ENCODE data around the gene PDCD6IP. TPM values are rescaled to one million over a fixed set of nuclear protein-coding genes. Genes with fewer than 3 reads are reported as not detected.
"Not testable (repeated sequence)": the region's sequence is repeated elsewhere in the genome, so short reads cannot be mapped to it uniquely, and the experiment has no call there.

PDCD6IP gene
- 100 to 1,000 TPM in 6 of 10 donors, 10 to 100 TPM in 4; 84.1 to 147 (median 111) TPM for polyA plus RNA-seq (ENCODE audit: insufficient read length in 10 of 10)
- long read RNA-seq, donor 1, full-length matches to known transcripts, result 5 of 10 reads
- long read RNA-seq, donor 1, partial matches to known transcripts, result 5 of 10 reads
- long read RNA-seq, donor 1, other reads (novel, unspliced or antisense), result 0 of 10 reads
- long read RNA-seq, donor 2, full-length matches to known transcripts, result 8 of 8 reads
- long read RNA-seq, donor 2, partial matches to known transcripts, result 0 of 8 reads
- long read RNA-seq, donor 2, other reads (novel, unspliced or antisense), result 0 of 8 reads
- long read RNA-seq, donor 3, result 0 reads
- long read RNA-seq, donor 4, full-length matches to known transcripts, result 2 of 2 reads
- long read RNA-seq, donor 4, partial matches to known transcripts, result 0 of 2 reads
- long read RNA-seq, donor 4, other reads (novel, unspliced or antisense), result 0 of 2 reads
- long read RNA-seq, donor 5, partial matches to known transcripts, result 5 of 7 reads
- long read RNA-seq, donor 5, other reads (novel, unspliced or antisense), result 0 of 7 reads
- long read RNA-seq, donor 6, full-length matches to known transcripts, result 5 of 5 reads
- long read RNA-seq, donor 6, partial matches to known transcripts, result 0 of 5 reads
- long read RNA-seq, donor 6, other reads (novel, unspliced or antisense), result 0 of 5 reads
- long read RNA-seq, donor 7, full-length matches to known transcripts, result 8 of 14 reads
- long read RNA-seq, donor 7, partial matches to known transcripts, result 6 of 14 reads
- long read RNA-seq, donor 7, other reads (novel, unspliced or antisense), result 0 of 14 reads
- long read RNA-seq, donor 8, full-length matches to known transcripts, result 4 of 4 reads
- long read RNA-seq, donor 8, partial matches to known transcripts, result 0 of 4 reads
- long read RNA-seq, donor 8, other reads (novel, unspliced or antisense), result 0 of 4 reads
- long read RNA-seq, donor 9, full-length matches to known transcripts, result 2 of 2 reads
- long read RNA-seq, donor 9, partial matches to known transcripts, result 0 of 2 reads
- long read RNA-seq, donor 9, other reads (novel, unspliced or antisense), result 0 of 2 reads

GRCh38 chr3:33798418-33799201 lies at the start of gene PDCD6IP:
PDCD6IP (plus strand) TSS chr3:33798630; CDS start chr3:33798729, 99 bp downstream.
- peak; percentile 90 to 98 (median 95) for DNase-seq

GRCh38 chr3:33749546-33750210 lies 48.8 kb upstream of the PDCD6IP start:
- DNase-seq, result peak in 1 of 3 donors; percentile 23

- no peak for DNase-seq
Observed at GRCh38 chr3:33750211-33750548, 48.2 kb upstream of the PDCD6IP start.

GRCh38 chr3:33751336-33751735 lies 47.1 kb upstream of the PDCD6IP start:
- no peak for DNase-seq

GRCh38 chr3:33754391-33754790 lies 44.0 kb upstream of the PDCD6IP start:
- DNase-seq, result not testable (repeated sequence)

GRCh38 chr3:33758281-33758680 lies 40.1 kb upstream of the PDCD6IP start:
- no peak for DNase-seq

- no peak for DNase-seq
Observed at GRCh38 chr3:33758864-33759263, 39.6 kb upstream of the PDCD6IP start.

- DNase-seq, result peak in 2 of 3 donors; percentile 12 to 32
Observed at GRCh38 chr3:33768578-33769330, 29.7 kb upstream of the PDCD6IP start.

GRCh38 chr3:33773637-33774036 lies 24.8 kb upstream of the PDCD6IP start:
- DNase-seq, result peak in 1 of 3 donors; percentile 15

- DNase-seq, result no peak
Observed at GRCh38 chr3:33775363-33775762, 23.1 kb upstream of the PDCD6IP start.

- no peak for DNase-seq
Observed at GRCh38 chr3:33777996-33778395, 20.4 kb upstream of the PDCD6IP start.

GRCh38 chr3:33779751-33780150 lies 18.7 kb upstream of the PDCD6IP start:
- no peak for DNase-seq

GRCh38 chr3:33781413-33781812 lies 17.0 kb upstream of the PDCD6IP start:
- DNase-seq, result not testable (repeated sequence)

GRCh38 chr3:33786565-33787327 lies 11.7 kb upstream of the PDCD6IP start:
- DNase-seq, result no peak

- DNase-seq, result peak; percentile 43 to 80 (median 62)
Observed at GRCh38 chr3:33787328-33788009, 11.0 kb upstream of the PDCD6IP start.

GRCh38 chr3:33789183-33789954 lies 9.1 kb upstream of the PDCD6IP start:
- DNase-seq, result no peak

GRCh38 chr3:33790091-33790490 lies 8.3 kb upstream of the PDCD6IP start:
- DNase-seq, result no peak
